NAMALWA (cell line): ENCODE measurements around the gene AGAP1.

Experiments used
- DNase-seq: peaks from one replicate; pipeline ENCODE4 v3.0.0-alpha.2; 2015; ENCODE audit warnings: low spot score

The AGAP1 gene

DNA sequence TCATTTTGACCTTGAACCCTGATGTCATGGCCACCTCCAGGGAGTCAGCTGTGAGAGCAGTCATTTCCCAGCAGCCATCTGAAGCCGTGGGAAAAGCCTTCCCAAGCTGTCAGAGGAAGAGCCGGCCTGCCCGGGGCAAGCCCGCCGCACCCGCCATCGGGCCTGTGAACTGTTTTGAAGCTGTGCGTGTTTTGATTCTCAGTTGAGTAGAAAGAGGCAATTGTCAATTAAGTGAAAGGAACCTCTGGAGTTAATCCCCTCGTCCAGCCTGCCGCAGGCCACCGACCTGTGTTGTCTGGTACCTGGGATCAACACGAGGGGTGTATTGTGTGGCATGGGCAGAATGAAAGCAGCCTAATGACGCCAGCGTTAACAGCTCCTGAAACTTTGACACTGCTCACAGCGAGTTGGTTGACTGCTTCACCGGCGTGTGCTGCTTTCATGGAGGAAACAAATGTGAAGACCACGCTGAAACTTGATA, 318.4 kb downstream of the AGAP1 start:
- DNase-seq = no peak

DNA sequence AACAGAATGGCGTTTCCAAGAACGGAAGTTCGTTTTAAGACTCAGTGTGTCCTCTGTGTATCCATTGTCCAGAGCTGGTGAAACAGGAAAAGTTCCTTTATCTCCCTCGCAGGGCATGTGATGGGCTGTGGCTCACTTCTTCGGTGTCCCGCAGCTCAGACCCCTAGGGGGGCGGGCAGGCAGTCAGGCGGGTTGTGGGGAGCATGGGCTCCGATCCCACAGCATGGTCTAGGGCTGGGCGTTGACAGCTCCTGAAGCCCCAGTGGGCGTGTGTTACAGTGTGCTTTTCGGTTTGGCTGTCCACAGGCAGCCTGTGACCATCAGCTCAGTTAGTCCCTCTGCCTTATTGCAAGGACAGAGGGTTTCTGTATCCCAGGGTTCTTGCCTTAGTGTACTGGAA, 319.6 kb downstream of the AGAP1 start:
- no peak for DNase-seq

DNA sequence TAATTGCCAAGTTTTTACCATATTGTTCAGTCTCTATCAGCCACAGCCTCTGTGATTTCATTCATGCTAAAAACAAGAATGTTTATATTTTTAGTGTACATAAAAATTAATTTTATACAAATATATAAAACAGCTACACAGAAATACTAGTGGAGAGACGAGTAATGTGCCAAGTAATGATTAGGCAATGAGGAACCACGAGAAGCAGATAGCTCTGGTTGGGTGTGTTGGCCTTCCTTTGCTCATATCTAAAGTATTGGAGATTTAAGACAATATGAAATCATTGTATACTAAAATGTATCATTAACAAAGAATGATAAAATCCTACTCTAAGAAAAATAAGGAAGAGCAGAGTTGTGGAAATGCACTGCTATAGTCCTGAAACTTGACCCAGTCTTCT, 326.7 kb downstream of the AGAP1 start:
- DNase-seq = no peak

DNA sequence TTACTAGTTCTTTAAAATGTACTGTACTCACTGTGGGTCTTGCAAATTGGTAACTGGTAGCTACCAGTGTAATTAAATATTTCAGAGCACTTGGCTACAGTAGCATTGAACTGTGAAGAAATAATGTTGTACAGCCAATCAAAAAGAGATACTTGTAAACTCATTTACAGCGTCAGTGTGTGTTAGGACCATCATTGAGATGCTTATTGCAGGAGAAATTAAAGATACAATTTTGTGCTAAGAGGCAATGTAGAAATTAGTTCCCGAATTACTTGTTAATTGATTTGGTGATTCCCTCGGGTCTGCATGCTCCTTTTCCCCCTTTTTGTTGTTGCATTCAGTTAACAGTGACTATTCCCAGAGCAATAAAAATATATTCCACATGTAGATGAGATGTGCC, 330.5 kb downstream of the AGAP1 start:
- DNase-seq = no peak

DNA sequence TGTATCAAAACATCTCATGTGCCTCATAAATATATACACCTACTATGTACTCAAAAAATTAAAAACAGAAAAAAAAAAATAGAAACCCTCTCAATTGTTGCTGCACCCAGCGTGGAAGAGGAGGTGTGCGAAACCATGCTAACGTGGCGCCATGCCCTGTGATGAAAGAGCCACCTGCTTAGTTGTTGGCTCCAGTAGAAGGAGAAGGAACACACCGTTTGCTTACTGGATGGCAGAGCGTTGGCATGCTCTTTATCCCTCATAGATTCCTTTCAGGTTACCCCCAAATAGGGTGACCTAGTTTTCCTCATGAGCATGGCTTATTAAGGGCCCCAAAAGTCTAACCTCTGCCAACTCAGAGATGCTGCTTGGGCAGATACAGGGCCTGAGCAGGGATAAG, 332.1 kb downstream of the AGAP1 start:
- DNase-seq = no peak

DNA sequence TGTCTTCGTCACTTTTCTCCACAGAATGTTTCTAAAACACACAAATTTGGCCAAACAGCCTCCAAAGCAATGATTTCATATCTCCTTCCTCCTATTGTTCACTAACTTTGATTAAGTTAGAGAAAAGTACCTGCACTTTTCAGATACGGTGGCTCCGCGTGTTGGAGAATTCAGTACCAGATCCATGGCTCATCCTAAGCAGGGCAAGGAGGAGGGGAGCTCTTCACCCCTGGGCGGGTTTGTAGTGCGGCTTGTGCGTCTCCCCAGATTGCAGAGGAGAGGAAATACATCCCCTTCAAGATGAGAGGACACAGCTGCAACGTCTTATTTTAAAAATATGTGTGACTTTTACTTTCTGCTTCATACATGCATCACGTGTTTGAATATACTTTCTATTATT, 333.0 kb downstream of the AGAP1 start:
- no peak for DNase-seq

DNA sequence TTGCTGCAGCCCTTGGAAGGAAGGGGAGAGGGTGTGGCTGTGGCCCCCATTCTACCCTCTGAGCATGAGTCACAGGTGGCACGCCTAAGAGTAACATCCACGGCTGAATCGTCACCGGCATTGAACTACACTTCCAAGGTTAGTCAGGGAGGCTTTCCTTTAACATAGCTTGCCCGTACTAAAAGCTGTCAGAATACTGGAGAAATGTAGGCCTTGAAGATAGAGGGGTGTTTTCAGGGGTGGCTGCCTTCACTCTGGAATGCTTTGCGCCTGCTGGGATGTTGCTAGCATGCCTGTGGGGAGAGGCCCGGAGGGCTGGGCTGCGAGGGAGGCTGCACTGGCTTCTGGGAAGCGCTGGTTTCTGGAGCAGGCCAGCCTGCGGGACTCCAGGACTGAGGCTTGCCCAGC, 333.7 kb downstream of the AGAP1 start:
- no peak for DNase-seq

DNA sequence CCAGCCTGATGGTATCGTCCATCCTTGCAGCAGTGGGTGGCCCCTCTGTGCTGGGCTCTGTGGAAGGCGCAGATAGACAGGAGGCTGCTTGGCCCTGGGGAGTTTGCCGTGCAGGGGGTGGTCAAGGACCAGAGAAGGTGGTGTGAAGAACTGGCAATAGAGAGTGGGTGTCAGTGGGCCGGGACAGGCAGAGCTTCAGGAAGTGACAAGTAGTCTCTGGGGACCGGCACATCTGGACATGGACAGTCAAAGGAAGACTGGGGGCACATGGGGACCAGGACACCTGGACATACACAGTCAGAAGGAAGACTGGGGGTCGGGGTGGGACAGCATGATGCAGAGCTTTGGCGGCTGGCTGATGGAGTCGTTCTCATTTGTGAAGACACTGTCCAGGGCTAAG, 335.9 kb downstream of the AGAP1 start:
- DNase-seq = no peak

DNA sequence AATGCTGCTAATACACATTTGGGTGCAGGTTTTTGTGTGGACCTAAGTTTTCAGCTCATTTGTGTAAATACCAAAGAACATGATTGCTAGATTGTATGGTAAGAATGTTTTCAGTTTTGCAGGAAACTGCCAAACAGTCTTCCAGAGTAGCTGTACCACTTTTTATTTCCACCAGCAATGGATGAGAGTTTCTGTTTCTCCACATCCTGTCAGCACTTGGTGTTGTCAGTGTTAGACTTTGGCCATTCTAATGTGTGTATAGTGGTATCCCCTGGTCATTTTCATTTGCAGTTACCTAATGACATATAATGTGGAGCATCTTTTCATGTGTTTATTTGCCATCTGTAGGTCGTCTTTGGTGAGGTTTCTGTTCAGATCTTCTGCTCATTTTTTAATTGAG, 337.9 kb downstream of the AGAP1 start:
- DNase-seq = no peak

DNA sequence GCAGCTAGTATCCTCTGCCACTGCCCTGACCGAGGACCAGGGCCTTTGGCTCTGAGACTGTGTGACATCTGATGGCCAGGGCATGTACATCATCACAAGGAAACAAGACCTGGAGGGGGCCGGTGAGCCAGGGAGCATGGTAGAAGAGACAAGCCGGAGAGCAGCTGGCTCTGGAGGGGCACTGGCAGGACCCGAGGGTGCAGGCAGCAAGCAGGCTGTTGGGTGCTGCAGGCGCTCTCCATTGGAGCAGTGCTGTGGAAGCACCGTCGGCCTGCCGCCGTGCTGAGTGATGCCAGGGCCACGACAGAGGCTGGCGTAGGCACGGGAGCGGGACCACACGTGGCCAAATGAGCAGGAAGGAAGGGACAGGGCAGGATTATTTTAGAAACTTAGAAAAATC, 339.1 kb downstream of the AGAP1 start:
- no peak for DNase-seq

DNA sequence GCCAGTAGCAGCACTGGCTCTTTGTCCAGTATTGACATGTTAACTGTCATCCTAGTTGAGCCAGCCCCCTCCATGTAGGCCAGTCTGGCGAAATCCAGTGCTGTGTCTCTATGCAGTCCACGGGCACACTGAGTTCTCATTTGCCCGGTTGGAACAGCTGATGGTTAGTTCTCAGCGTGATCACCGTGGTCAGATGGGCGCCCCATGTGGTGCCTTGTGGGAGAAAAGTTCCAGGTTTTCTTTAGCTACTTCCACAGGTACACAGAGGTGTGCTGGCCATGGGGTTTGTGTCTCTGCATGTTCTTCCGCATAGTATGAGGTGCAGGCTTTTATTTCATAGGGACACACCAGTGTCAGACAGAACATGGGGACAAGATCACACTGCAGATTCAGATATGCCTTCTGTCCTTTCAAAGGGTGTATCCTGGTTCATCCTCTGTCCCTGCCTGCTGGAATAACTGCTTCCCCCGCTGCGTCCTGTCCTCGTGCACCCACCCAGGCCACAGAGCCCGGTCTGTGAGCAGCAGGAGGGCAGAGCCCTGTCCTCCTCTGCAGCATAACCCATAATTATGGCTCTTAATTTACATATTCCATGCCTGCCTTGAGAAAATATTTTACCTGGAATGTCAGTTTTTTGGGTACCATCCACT, 340.3 kb downstream of the AGAP1 start:
- DNase-seq = no peak

DNA sequence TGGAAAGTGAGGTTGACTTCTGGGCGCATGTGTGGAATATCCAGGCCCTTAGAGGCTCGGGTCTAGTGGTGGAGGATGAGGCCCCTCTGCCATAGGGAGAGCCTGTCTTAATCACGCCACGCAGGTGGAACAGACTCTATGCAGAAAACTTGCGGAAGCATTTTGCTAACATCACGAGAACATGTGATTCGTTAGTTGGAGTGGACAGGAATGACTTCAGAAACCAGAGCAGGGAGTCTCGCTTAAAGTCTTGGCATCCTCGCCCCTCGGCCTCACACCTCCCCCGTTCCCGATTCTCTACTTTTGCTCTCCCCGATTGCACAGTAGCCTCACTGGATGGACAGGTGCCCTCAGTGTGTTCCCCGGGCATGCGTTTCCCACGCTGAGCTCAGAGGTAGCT, 340.9 kb downstream of the AGAP1 start:
- DNase-seq = no peak

DNA sequence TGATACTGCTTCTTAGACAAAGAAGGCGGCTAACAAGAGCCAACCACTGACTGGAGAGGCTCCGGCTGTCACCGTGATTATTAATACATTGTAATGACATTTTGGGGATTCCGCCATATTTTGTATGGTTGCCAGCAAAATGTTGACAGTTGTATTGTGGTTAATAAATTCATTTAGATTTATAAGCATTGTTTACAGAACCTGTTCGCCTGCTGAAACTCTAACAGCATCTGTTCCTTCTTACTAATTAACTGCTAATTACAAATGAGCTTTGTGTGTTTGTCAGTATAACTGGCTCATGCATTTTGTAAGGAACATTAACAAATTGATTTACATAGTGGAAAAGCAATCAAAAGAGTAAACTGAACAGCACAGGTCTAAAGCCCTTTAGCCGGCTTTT, 342.0 kb downstream of the AGAP1 start:
- no peak for DNase-seq

DNA sequence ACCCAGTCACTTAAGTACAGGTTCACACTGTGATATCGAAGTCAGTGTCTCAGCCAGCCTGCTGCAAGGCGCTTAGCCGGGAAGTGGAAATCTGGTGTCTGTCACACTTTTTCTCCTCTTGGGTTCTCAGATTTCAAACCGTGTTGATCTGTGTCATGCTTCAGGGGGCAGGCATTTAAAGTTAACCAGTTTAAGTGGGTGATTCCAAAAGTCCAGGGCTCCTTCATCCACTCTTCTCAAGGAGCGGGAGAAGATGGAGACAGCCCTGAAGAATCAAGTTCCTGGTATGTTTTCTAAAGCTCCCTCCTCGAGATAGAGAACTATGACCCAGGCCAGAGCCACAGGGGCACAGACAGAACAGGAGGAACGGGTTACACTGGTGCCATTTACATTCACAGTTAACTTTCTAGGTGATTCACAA, 342.7 kb downstream of the AGAP1 start:
- DNase-seq = no peak

DNA sequence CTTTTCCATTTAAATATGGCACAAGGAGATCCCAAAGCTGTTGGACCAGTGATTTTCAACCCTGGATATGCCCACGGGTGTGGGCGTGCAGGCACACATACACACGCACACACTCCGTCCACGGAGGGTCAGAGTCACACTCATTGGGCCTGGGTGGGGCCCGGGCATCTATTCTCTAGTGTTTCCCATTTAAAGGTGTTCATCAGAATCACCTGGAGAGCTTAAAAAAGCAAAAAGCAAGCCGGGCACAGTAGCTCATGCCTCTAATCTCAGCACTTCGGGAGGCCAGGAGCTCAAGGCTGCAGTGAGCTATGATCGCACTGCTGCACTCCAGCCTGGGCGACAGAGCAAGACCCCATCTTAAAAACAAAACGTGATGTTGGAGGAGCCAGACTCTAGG, 345.4 kb downstream of the AGAP1 start:
- no peak for DNase-seq

DNA sequence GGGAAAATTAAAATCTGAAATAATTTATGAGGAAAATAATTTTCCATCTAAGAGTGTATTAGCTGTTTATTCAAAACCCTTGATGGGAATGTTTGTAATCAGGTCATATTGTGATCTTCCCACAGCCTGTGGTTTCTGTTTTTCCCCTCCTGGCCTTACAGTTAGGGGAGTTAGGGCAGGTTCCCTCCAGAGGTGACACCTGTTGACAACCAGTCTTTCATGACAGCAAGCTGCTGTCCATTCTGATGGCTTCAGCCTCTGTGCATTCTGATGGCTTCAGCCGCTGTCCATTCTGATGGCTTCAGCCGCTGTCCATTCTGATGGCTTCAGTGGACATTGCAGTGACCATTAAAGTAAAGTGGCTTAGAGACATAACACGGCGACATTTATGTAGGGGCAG, 346.1 kb downstream of the AGAP1 start:
- DNase-seq = no peak

DNA sequence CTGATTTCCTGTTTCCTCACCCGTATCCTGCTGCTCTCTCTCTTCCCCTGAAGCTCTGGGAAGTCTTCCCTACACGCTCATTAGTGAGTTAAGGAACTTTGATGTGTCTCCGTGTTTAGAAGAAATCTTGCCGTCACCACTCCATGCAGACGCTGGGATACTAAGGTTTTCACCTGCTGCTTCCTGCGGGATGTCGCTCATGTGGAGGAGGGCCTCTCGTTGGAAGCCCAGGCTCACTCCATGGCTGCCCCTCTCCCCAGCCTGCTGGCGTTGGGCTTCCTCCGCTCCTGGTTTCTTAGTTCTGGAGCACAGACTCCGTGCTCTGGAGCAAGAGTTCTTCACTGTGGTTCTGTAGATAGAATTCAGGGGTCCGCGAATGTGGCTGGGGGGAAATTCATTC, 348.0 kb downstream of the AGAP1 start:
- DNase-seq = no peak

DNA sequence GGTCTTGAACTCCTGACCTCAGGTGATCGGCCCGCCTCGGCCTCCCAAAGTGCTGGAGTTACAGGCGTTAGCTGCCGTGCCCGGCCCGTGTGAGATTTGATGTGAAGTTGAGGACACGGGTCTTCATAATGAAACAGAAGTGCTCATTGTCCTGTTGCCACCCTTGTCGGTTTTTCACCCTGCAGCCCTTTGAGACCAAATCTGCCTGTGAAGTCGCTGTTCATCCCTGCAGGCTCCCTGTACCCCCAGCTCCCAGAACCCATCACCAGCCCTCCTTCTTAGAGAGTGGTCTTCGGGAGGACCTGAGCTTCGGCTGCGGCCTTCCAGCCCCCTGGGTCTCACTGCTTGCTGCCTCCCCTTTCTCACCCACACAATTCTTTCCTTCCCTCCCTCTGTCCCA, 349.1 kb downstream of the AGAP1 start:
- no peak for DNase-seq

DNA sequence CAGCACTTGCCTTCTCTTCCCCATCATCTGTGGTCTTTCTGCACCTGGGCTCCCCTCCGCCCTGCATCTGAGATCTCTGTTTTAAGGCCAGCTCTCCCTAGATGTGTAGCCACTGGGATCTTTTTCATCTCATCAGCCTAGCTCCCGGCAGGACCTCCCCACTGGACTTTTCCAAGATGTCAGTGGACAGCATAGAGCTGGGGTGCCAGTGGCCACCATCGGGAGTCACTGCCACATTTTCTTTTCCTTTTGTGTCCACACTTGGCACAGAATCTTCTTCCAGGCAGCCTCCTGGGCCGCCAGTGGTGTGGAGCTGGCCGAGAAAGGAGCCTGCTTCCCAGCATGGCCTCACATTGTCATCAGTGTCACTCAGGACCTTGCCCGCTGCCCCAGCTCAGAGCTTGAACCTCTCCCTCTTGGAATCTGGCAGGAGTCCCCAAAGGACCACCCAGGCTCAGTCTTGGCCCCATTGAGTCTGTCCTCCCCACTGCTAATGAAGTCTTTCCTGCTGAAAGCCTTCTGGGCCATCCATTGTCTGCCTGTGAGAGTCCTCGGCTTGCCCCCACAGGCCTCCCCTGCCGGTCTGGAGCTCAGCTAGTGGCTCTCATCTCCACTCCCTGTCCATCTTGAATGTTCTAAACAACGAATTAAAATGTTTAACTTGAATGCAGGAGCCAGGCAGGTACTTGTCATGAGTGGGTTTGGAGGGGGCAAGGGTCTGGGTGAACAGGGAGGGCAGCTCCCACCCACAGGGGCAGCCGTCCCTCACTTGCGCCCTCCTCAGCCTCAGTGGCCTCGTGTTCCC, 349.9 kb downstream of the AGAP1 start:
- no peak for DNase-seq

DNA sequence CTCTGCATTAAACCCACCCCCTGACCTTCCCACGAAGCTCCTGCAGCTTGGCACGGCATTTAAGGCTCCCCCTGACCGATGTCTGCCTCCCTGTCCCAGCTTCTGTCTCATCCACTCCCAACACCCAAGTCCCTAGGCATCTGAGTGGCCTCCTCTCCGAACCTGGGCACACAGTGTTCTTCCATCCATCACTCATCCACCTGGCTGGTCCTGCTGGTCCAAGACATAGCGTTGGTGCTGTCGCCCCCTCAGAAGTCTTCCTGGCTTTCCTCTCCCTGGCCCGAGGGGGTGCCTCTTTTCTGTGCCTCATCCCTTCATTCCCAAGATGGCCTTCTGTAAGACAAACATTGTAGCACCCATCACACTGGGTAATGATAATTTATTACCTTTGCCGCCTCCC, 350.7 kb downstream of the AGAP1 start:
- no peak for DNase-seq

DNA sequence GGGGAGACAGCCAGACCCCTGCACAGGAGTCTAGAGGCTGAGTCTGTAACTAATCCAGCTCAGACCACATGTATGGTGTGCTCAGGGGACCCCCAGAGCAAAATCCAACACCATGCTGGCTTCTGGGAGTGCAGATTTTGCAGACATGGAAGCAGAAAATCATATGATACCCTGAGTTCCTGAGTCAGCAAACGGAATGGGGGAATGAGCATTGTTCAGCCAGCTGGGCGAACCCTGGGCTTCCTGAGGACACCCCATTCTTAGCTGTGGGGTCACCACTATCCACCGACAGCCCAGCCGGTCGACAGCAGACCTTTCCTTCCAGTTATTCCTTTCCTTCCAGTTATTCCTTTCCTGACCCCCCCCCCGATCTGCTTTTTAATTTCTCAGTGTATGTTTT, 351.4 kb downstream of the AGAP1 start:
- DNase-seq = no peak

DNA sequence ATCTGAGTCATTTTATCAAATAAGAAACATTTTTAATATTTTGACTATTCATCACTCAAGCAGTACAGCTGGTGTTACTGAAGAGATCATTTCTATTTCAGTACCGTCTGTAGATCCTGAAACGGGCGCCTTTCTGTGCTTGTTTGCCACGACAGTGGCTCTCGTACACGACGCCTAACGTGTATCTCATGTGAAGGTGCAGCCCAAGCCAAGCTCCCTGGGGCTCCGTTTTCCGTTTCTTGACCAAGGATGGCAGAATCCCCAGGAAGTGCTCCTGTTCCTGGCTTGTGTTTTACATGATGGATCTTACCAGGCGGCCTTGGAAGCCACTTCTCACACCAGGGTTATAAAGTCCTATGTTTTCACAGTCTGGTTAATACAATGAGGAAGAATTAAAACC, 353.7 kb downstream of the AGAP1 start:
- DNase-seq = no peak

DNA sequence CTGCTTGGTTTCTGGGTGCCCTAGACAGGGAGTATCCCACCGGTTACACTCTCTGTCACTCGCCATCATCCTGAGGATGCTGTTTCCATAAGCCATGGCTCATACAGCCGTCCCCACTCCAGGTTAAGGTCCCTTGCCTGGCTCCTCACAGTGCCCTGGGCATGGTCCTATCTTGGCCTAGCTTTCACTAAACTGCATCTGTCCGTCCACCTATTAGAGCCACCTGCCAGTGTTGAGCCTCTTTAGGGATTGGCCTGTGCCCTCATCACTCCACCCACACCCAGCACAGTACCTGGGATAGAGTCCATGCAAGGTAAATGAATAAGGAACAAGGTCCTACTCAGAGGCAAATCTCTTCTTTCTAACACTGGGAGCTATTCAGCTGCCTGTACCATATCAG, 354.2 kb downstream of the AGAP1 start:
- DNase-seq = no peak

DNA sequence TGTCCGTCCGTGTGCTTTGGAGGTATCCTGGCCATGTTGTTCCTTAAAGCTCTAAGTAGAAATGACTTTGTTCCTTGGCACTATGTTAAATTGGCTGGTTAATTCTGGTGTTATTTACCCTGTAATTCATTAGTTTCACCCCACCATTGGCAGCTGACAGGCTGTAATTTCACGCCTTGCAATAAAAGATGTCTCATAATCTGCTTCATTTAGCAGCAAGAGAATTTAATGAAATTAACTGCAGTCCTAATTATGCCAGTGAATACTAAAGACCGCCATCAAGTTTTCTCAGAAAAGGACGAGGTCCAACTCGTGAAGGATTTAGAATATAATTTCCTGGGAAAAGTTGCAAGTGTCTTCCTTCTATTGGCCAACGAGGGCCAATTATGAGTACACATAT, 355.1 kb downstream of the AGAP1 start:
- no peak for DNase-seq
